ENCODE measurements around the gene COL11A2.
"Not testable (repeated sequence)": the region's sequence is repeated elsewhere in the genome, so short reads cannot be mapped to it uniquely, and the experiment has no call there.

Gene COL11A2

DNA sequence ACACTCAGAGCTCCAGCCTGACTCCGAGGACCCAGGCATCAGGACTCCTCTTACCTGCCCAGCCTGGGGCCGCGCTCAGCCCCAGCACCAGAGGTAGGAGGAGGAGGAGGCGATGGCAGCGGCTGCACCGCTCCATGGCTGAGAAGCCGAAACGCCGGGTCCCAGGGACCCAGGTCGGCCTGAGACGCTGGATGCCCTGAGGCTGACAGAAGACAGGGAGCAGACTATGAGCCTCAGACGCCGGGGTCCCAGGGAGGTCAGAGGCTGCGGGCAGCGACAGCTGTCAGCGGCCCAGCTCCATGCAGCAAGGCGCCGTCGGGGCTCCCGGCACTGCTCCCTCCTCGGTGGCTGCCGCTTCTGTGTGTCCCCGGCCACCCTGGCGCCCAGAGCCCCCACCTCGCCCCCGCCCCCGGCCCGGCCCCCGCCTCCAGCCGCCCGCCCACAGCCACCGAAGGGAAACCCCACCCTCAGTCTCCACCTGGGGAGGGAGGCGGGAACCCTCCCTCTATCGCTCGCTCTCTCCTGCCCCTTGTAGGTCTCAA is at the start of gene COL11A2:
Gene COL11A2 (minus strand): TSS at position 363 of the 542 bp plus-strand sequence. CDS start 227 bp downstream, at position 136.
- DNase-seq = peak; percentile 32

DNA sequence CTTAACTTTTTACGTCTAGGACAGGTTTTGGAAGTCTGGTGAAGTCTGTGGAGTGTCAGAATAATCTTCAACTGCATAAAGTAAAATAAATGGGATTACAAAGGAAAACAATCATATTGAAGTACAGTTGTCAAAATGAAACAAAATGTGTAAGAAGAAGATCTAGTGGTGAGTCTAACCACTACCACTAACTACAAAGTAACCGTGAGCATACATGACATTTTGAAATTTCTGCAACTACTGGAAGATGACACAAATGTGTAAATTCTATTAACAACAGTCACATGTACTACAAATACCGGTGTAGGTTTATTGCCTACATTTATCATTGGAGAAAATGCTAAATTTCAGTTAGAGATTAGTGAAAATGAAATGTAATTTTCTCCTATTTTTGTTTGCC is 49.7 kb upstream of the COL11A2 start:
- DNase-seq = no peak

DNA sequence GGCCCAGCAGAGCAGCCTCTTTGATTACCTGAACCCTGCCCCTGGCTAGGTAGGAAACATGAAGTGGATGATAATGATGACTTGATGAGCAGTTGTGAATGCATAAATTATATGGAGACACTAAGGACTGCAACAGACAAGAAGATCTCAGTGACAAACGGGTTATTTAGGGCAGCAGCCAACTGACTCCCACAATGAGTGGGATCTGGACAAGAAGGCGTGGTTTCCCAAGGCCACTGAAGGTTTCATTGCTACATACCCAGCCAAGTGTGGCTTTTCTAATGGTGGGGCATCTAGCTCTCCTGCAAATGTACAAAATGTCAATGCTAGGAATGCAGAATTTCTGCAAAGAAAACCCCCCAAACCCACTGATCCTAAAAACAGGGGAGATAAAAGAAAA is 45.5 kb upstream of the COL11A2 start:
- no peak for DNase-seq

DNA sequence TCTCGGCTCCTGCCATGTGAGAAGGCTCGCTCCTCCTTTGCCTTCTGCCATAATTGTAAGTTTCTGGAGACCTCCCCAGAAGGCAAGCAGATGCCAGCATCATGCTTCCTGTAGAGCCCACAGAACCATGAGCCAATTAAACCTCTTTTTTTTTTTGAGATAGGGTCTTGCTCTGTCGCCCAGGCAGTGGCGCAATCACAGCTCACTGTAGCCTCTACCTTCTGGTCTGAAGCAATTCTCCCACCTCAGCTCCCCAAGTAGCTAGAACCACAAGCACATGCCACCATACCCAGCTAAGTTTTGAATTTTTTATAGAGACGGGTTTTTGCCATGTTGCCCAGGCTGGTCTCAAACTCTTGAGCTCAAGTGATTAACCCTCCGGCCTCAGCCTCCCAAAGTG is 44.6 kb upstream of the COL11A2 start:
- DNase-seq = no peak

DNA sequence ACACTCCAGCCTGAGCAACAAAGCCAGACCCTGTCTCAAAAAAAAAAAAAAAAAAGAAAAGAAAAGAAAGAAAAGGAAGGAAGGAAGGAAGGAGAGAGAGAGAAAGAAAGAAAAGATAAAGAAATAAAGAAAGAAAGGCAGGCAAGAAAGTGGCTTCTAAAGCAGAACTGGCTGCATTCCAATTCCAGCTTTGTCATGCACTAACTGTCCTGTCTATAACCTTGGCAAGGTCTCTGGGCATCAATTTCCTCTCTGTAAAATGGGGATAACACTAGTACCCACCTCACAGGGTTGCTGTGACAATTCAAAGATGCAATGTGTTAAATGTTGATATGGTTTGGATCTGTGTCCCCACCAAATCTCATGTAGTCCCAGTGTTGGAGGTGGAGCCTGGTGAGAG is 44.1 kb upstream of the COL11A2 start:
- no peak for DNase-seq

DNA sequence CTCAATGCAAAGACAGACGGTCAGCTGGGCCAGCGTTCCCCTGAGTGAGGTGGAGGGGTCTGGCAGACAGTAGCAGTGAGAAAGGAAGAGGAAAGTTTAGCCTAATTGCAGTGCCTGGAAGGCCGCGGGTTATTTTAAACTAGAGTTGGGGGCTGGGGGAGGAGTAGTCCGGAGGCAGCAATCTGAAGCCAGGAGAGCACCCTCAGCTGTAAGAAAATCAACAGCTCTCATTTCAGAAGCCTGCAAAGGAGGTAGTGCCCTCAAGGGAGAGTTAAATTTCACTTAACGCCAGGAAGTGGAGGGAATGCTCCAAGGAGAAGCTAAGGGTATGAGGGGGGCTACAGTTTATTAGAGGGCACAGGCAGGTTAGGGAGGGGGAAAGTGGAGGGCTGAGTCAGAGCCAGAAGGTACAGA is 43.0 kb upstream of the COL11A2 start:
- no peak for DNase-seq

DNA sequence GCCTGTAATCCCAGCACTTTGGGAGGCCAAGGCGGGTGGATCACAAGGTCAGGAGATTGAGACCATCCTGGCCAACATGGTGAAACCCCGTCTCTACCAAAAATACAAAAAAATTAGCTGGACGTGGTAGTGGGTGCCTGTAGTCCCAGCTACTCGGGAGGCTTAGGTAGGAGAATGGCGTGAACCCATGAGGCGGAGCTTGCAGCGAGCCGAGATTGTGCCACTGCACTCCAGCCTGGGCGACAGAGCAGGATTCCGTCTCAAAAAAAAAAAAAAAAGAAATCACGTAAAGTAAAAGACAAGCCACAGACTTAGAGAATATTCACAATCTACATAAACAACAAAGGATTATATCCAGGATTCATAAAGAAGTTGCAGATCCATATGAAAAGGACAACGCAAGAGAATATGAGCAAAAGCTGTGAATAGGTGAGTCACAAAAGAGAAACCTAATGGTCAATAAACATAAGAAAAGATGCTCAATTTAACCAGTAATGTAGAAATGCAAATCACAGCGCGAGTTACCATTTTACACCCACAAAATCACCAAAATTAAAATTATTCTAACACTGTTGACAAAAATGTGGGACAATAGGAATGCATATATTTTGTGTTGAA is 34.3 kb upstream of the COL11A2 start:
- DNase-seq = not testable (repeated sequence)

DNA sequence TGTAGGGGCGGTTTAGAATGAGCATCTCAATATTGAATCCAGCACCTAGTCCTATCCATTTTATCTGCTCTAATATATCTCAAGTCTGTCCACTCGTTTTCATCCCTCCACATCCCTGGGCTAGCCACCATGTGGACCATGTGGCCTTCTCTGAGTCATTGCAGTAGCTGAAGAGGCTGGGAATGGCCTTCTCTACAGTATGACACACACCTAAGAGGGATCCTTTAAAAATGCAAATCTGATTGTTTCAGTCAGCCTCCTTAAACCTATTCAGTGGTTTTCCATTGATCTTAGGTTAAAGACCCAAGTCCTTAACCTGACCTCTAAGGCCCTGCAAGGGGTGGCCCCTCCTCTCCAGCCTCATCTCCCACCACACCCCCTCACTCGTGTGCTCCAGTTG is 25.4 kb upstream of the COL11A2 start:
- no peak for DNase-seq

DNA sequence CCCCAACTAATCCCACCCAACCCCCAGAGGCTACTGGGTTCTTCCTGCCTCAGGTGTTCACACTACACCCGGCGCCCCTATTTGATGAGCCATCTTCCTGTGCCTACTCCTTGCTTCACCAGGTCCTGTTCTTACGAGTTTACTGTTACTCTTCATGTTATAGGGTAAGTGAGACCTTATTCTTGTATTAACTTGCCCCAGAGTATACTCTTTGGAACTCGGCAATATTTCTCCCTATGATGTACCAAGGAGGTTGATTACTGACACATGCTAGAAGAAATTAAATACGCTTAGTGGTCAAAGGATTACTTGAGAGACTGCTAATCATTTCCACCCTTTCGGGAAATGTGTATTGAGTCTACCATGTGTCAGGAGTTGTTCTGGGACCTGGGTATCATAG is 25.0 kb upstream of the COL11A2 start:
- no peak for DNase-seq

DNA sequence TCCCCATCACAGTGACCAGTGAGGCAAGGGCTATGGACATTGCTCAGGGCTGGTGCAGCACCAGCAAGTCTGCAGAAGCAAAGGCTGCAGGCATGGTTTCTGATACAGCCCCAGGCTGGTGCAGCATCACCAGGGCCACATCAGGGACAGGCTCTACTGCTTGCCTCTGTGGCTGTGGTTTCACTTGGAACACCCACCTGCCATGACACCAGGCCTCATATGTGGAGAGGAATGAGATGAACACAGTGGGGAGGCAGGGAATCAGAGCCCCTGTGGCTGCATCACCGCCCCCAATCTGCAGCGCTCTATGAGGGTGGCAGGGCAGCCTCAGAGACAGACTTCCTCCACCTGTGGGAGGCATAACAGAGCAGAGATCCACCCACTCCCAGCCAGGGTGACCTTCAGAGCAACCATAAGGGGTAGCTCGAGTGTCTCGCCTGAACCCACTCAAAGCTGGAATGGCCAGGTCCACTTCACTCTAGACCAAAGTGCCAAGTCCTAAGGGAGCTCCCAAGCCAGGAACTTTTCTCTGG is 23.9 kb upstream of the COL11A2 start:
- no peak for DNase-seq

DNA sequence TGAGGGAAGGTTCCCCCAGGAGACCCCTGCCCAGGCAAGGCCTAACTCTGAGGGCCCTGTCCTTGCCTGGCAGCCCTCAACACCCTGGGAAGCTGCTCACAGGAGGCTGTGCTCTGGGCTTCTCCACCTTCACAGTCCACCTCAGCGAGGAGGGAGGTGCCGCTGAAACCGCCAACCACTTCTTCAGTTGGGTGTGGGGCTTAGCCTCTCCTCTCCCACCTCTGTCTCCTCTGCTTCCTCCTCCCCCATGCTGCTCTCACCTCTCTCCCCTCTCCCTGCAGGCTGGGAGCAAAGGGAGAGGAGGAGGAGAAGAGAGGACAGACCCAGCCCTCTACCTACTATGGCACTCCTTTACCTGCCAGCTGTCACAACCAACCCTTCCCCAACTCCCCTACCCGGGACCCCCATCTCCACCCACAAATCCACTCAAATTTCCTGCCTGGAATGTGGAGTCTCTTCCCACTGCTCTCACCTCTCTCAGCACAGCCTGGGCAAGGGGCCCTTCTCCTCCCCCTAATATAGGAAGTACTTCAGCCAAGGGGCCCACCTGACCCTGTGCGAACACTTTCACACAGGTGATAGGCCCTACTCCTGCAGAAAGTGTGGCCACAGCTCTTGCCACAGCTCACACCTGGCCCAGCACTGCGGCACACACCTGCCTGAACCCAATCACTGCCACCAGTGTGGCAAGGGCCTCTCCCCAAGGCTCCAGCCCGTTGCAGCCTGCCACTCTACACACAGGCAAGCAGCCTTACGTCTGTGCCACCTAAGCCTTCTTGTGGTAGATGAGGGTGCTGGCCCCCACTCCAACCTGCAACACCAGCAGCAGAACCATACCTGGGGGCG is 23.2 kb upstream of the COL11A2 start:
- DNase-seq = no peak

DNA sequence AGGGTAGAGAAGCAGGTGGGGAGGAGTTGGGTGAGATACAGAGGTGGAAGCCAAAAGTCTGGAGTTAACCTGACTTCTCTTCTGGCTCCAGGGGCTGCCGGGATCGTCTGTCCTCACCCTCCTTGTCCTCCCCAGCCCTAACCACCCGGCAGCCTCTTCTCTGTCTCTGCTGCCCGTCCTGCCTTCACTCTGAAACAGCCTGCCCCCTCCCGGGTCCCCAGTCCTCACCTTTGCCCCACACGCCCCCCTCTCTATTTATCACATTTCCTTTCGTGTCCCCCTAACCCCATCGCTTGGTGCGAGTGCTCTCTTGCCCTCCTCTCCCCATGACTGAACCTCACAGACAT is 21.7 kb upstream of the COL11A2 start:
- no peak for DNase-seq

DNA sequence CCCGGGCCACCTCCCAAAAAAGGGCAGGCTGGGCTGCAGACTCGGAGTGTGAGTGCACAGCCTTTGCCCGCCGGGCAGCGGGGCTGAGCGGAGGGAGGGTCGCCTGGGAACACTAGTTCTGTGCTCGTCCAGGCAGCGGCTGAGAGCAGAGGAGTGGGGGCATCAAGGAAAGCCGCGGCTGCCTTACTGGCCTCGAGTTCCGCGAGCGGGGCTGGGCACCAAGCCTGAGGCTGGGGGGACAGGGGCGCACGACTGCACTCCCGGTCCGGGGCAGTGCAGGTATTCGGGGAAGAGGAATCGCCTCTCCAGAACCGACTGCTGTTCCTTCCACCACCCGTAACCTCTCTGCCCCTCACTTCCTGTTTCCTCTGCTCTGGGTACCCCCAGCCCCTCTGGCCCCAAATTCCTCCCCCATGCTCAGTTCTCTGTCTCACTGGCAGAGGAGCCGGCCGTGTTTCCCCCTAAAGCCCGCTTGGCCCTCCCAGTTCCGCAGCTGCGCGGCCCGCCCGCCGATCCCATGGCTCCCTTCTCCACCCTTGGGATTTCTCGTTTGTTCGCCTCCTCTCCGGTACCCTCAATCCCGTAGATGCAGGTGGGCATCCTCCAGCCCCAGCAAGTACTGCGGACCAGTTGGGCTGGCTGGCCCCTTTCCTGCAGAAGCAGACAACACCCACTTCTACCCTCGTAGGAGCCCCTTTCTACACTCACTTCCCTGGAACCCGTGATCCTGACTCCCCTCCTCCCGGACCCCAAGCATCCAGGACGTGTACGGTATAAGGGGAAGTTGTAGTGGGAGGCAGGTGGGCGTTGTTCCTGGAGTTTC is 21.1 kb upstream of the COL11A2 start:
- DNase-seq = peak; percentile 48

DNA sequence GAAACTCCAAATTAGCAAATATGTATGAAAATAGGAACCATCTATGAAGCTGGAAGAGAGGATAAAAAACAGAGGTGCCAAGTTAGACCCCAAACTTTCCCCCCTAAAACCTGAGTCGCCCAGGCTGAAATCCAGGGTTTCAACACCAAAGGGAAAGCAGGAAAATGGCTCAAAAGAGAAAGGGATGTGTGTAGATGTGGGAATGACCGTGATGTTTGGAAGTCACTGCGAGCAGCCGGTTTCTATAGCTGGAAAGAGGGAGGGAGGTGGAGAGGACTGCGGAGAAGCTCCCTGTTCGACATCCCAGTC is 20.5 kb upstream of the COL11A2 start:
- no peak for DNase-seq

DNA sequence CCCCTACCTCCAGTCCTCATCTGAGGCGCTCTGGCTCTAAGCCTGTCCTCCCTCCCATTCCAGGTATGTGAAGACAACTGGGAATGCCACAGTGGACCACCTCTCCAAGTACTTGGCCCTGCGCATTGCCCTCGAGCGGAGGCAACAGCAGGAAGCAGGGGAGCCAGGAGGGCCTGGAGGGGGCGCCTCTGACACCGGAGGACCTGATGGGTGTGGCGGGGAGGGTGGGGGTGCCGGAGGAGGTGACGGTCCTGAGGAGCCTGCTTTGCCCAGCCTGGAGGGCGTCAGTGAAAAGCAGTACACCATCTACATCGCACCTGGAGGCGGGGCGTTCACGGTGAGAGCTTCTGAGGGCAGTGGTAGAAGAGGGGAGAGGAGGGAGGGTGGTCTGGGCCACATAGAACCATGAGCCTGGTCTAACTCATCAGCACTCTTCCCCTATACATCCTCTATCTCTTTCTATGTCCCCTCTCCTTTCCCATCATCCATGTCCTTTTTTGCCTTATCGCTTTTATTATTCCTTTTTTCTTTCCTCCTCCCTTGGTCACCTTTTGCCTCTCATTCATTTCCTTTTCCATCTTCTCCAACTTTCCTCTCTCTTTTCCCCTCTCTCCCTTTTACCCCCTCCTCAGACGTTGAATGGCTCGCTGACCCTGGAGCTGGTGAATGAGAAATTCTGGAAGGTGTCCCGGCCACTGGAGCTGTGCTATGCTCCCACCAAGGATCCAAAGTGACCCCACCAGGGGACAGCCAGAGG is 19.6 kb upstream of the COL11A2 start:
- DNase-seq = peak; percentile 32

DNA sequence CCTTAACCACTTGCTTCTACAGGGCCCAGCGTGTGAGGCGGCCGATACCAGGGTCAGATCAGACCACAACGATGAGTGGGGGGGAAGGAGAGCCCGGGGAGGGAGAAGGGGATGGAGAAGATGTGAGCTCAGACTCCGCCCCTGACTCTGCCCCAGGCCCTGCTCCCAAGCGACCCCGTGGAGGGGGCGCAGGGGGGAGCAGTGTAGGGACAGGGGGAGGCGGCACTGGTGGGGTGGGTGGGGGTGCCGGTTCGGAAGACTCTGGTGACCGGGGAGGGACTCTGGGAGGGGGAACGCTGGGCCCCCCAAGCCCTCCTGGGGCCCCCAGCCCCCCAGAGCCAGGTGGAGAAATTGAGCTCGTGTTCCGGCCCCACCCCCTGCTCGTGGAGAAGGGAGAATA is 18.9 kb upstream of the COL11A2 start:
- no peak for DNase-seq

DNA sequence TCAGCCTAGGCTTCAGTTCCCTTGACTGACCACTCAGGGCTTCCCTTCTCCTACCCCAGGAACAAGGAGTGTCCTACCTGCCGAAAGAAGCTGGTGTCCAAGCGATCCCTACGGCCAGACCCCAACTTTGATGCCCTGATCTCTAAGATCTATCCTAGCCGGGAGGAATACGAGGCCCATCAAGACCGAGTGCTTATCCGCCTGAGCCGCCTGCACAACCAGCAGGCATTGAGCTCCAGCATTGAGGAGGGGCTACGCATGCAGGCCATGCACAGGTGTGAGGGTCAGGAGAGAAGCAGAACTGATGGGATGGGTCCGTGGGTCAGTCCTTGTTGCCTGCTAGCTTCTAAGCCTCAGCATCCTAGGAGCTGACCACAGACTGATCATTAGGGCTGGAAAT is 17.6 kb upstream of the COL11A2 start:
- no peak for DNase-seq

DNA sequence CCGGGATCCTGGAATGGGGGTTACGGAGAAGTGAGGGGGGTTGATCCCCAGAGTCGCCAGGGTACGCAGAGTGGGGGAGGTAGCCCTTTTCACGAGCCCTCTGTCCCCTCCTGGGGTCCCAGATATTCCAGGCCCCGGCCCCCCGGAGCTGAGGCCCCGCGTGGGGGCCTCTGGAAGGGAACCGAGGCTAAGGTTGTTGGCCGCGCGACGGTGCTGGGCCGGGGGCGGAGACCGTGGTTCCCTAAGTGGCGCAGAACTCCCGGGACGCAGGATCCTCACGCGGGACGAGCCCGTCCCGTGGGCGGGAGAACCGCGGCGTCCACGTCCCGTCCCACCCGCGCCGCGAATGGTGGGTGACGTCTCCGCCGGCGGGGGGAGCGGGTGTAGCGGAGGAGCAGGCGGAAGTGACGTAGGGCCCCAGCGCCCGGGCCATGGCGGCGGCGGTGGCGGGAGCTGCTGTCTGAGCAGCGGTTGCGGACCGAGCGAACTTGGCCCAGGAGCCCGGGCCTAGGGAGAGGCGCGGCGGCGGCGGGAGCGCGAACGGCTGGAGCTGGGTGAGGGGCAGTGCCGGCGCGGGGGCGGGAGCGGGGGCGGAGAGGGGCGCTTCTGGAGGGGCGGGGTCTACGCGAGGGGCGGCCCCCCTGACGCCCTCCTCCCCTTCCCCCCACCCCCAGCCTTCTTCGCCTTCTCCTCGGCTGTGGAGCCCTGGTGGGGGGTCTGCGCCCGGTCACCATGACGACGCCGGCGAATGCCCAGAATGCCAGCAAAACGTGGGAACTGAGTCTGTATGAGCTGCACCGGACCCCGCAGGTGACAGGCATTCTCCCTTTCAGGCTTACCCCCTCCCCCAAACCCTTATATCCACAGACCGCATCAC is 16.1 kb upstream of the COL11A2 start, which contains the start of gene RING1:
Gene RING1 (plus strand): TSS at position 410 of the 877 bp plus-strand sequence. CDS start 323 bp downstream, at position 733.
- peak; percentile 85 for DNase-seq

DNA sequence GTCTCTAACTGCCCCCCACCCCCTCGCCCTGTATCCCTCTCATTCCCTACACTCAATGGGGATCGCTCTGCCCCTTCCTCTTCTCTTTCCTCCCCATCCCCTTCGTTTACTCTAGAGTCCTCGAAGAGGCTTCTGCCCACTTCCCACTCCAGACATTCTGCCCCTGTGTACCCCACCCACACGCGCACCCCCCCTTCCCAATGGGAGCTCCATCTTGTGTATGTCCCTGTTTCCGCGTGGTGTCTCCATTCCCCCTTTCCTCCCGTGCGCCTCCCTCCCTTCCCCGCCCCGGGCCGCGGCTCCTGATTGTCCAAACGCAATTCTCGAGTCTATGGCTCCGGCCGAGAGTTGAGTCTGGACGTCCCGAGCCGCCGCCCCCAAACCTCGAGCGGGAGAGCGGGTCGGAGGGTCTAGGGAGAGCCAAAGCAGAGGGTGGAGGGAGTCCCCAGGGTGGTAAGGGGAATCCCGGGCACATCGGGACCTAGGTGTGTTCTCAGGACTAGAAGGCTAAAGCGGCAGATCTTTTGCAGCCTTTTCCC is 15.4 kb upstream of the COL11A2 start:
- peak; percentile 66 for DNase-seq

DNA sequence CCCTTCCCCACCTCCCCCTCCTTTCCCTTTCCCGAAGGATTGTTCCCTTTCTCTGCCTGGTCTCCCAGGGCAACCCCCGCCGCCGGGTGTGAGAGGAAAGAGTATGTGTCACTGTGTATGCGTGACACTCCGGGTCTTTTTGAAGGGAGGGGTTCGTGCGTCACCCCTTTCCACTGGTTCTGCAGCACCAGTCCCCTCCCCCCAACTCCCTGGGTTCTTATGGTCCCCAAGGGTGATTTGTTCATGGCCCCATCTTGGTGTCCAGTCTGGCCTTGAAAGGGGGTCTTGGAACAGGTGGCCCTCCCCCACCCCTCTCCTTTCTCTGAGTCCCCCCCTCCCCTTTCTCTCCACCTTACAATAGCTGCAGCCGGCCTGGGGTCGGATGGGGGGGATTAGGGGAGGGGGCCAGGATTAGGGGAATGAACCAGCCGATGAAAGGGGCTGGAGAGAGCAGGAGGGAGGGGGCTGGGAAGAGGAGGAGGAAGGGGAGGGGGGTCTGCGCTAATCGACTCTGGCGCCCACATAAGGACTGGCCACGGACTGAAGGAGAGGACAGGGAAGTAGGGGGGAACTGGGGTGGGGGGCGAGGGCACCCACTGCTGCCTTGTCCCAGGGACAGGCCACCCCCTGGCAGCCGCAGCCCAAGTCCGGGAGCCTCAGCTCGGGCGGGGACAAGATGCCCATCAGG is 14.7 kb upstream of the COL11A2 start:
- DNase-seq = peak; percentile 56

Data from NCI-H82 (cell line).